Stimulated activated CD4-positive, alpha-beta T cell treated with anti-CD3 and anti-CD28 coated beads, Interleukin-2, amount 100 ng/mL, for 48 hours (primary cell): Measurements from ENCODE around the gene TCF12.

Experiments
- DNase-seq, 2 donors: peaks; one replicate each; pipeline ENCODE4 v3.0.0-alpha.2; 2020

TCF12 gene

GRCh38 chr15:57327985-57328471 is 409.6 kb downstream of the TCF12 start:
- DNase-seq, result no peak

- DNase-seq, result no peak
Measured at GRCh38 chr15:57328479-57328878, 410.0 kb downstream of the TCF12 start.

DNA sequence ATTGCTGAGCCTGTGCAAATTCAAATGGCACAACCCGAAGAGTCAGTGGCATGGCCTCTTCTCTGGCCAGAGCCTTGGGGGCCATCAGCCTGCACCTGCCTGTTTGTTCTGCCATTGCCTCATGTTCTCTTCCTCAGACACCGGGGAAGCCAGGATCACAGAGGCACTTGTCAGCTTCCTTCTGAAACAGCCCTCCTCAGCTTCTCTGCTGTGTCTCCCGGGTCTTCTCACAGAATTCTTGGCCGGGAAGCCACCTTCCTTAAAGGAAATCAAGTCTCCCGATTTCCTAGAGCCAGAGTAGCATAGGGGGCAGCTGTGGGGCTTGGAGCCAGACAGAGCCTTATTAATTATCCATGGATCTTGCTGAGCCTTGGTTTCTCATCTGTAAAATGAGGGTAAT is 410.5 kb downstream of the TCF12 start:
- no peak for DNase-seq

GRCh38 chr15:57329582-57330367 is 411.3 kb downstream of the TCF12 start:
- no peak for DNase-seq

- no peak for DNase-seq
Measured at GRCh38 chr15:57330619-57331340, 412.3 kb downstream of the TCF12 start.

DNA sequence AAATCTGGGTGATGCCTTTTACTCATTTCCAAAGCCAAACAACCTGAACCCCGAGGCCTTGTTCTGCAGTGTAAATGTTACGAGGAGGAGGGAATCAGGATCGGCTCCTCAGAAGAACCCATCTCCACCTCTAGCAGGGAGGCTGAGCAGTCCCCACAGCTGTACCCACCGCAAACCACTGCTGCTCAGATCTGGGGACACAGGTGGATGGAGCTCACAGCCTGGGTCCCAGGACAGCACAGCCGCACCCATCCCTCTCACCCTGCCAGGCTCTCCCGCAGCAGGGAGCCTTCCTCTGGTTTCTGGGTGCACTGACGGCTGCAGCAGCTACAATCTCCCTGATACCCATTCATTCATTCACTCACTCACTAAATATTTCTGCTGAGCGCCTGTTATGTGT is 413.9 kb downstream of the TCF12 start:
- DNase-seq, result no peak

DNA sequence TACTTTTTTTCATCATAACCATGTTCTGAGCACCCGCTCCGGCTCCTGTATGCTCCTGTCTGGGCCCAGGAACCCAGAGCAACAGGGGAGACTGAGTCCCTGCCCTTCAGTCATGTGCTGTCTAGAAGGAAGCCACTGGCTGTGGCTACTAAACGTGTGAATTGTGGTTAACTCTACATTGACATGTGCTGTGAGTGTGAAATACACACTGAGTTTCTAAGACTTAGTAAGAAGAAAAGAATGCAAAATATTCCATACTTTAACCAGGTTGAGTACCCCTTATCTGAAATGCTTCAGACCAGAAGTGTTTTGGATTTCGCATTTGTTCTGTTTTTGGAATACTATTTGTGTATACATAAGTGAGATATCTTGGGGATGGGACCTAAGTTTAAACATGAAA is 415.0 kb downstream of the TCF12 start:
- DNase-seq, result no peak

DNA sequence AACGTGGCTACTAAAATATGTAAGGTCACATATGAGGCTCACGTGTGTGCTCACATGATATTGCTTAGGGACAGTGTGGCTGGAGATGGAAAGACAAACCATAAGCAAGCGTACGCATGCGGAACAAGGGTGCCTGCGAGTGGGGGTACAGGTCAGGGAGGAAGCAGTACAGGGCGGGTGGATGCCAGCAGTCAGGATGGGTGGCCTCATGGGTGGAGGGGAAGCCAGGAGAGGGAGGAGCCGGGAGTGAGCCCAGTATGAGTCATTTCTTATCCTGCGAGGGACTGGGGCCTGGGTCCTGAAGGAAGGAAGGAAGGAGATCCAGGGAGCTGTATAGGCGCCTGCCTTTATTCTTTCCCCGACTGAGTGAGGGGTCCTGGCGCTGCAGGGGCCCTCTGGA is 415.8 kb downstream of the TCF12 start:
- DNase-seq, result no peak

DNA sequence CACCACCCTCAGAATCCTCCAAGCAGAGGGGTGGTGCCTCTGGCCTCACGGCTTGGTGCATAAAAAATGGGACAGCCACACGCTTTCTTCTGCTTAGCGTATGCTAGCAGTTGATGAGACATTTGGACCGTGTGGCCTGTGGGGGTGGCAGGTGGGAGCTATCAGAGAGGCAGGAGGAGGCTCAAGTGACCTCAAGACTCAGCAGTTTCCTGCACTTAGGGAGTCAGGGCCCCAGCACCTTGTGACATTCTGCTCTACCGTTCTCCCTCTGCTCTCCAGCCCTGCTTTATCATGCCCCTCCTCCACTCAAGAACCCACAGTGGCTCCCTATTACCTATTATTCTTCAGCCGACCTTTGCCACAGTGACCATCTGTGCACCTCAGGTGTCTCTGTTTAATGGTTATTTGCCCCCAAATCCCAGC is 416.9 kb downstream of the TCF12 start:
- DNase-seq, result no peak

DNA sequence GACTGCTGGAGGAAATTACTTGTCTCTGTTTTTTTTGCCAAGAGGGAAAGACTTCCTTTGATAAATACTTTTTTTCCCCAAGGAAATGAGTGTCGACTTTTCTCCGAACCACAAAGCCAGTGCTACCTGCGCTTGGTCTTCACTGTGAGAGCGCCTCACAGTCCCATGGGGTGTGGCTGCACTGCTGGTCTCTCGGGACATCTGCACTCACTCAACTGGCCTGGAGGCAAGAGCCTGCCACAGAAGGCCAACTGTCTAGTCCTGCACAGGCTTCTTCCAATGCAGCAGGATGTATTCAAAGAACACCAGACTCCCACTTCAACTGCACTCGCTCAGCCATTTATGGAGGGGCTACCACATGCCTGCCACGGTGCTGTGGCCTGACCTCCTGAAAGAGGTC is 417.3 kb downstream of the TCF12 start:
- no peak for DNase-seq

DNA sequence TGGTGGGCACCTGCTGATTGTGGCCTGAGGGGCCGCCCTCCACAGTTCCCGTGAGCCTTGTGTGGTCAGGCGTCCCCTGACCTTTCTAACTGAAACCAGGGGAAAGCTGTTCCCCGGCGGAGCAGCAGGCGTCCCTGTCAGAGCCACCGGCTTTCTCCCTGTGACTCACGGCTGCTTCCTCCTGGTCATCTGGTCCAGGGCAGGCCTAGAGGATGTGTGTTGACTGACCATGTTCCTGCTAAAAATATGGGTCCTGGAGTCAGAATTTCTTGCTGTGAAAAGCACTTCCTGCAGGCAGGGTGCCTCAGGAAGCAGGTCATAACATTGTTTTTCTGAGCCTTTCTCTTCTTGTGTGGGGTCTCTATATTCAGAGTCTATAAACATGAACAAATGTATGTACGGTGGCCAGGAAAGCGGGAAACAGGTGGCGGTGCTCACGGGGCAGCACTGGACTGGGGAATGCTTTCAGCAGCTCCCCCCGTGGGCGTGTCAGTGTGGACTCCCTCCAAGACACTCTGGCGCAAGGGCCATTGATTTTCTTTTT is 419.5 kb downstream of the TCF12 start:
- DNase-seq, result no peak

DNA sequence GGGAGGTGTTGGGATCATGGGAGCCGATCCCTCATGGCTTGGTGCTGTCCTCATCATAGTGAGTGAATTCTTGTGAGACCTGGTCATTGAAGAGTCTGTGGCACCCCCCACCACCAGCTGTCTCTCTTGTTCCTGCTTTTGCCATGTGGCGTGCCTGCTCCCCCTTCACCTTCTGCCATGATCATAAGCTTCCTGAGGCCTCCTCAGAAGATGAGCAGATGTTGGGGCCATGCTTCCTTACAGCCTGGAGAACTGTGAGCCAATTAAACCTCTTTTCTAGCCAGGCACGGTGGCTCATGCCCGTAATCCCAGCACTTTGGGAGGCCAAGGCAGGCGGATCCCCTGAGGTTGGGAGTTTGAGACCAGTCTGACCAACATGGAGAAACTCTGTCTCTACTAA is 420.9 kb downstream of the TCF12 start:
- DNase-seq, result no peak
